Measurements from ENCODE around the gene ADH1B.
"Not testable (repeated sequence)": the region's sequence is repeated elsewhere in the genome, so short reads cannot be mapped to it uniquely, and the experiment has no call there.

The ADH1B gene

GRCh38 chr4:99321241-99322191 is at the start of gene ADH1B:
Gene ADH1B (minus strand): TSS chr4:99321401. CDS start chr4:99321331, 70 bp downstream.
- TF ChIP-seq ZFX (IDR thresholded peaks at IDR 0.05) (no peak), CTCF (conservative IDR thresholded peaks at IDR 0.05) (no peak)
- H3K27ac ChIP-seq: no peak within 1 kb of the TSS

GRCh38 chr4:99367817-99368216 is 46.6 kb upstream of the ADH1B start:
- H3K27ac ChIP-seq: not testable (repeated sequence)

- no peak overlapping the region for H3K27ac ChIP-seq
- TF ChIP-seq ZFX (IDR thresholded peaks at IDR 0.05) (no peak), CTCF (conservative IDR thresholded peaks at IDR 0.05) (no peak)
Observed at GRCh38 chr4:99366491-99366890, 45.3 kb upstream of the ADH1B start.

GRCh38 chr4:99362768-99363167 is 41.6 kb upstream of the ADH1B start:
- TF ChIP-seq ZFX (IDR thresholded peaks at IDR 0.05) (no peak), CTCF (conservative IDR thresholded peaks at IDR 0.05) (no peak)
- H3K27ac ChIP-seq: no peak overlapping the region

- no peak overlapping the region for H3K27ac ChIP-seq
- TF ChIP-seq ZFX (IDR thresholded peaks at IDR 0.05) (no peak), CTCF (conservative IDR thresholded peaks at IDR 0.05) (no peak)
Observed at GRCh38 chr4:99361899-99362275, 40.7 kb upstream of the ADH1B start.

GRCh38 chr4:99361268-99361898 is 40.2 kb upstream of the ADH1B start:
- no peak overlapping the region for H3K27ac ChIP-seq
- no peak for TF ChIP-seq ZFX (IDR thresholded peaks at IDR 0.05)
- TF ChIP-seq CTCF (conservative IDR thresholded peaks at IDR 0.05): no peak

- TF ChIP-seq CTCF (conservative IDR thresholded peaks at IDR 0.05) (no peak), ZFX (IDR thresholded peaks at IDR 0.05) (no peak)
- no peak overlapping the region for H3K27ac ChIP-seq
Observed at GRCh38 chr4:99359480-99360204, 38.4 kb upstream of the ADH1B start.

Data from C4-2B (cell line).